ENCODE measurements around the gene SPRN.
"Not testable (repeated sequence)": the region's sequence is repeated elsewhere in the genome, so short reads cannot be mapped to it uniquely, and the experiment has no call there.

The SPRN gene

GRCh38 chr10:133456041-133456951 lies 31.9 kb upstream of the SPRN start:
- no peak for DNase-seq

GRCh38 chr10:133455611-133456031 lies 31.2 kb upstream of the SPRN start:
- no peak for DNase-seq

GRCh38 chr10:133455196-133455595 lies 30.8 kb upstream of the SPRN start:
- DNase-seq: no peak

GRCh38 chr10:133454204-133454893 lies 29.9 kb upstream of the SPRN start:
- no peak for DNase-seq

GRCh38 chr10:133453516-133454203 lies 29.2 kb upstream of the SPRN start, which contains the start of gene SCART1:
TSS of gene SCART1 (plus strand) at chr10:133453945. CDS start at chr10:133453998, 53 bp downstream.
- DNase-seq: no peak

- no peak for DNase-seq
Observed at GRCh38 chr10:133452453-133452852, 28.0 kb upstream of the SPRN start.

GRCh38 chr10:133451346-133451745 lies 26.9 kb upstream of the SPRN start:
- DNase-seq: no peak

GRCh38 chr10:133448120-133448519 lies 23.7 kb upstream of the SPRN start:
- no peak for DNase-seq

GRCh38 chr10:133446979-133447378 lies 22.6 kb upstream of the SPRN start:
- no peak for DNase-seq

- DNase-seq: no peak
Observed at GRCh38 chr10:133445751-133446708, 21.6 kb upstream of the SPRN start.

- DNase-seq: no peak
Observed at GRCh38 chr10:133445268-133445732, 20.9 kb upstream of the SPRN start.

- DNase-seq: no peak
Observed at GRCh38 chr10:133444342-133445267, 20.2 kb upstream of the SPRN start.

- DNase-seq: no peak
Observed at GRCh38 chr10:133442967-133443924, 18.8 kb upstream of the SPRN start.

GRCh38 chr10:133442191-133442966 lies 18.0 kb upstream of the SPRN start:
- no peak for DNase-seq

GRCh38 chr10:133441780-133442179 lies 17.4 kb upstream of the SPRN start:
- no peak for DNase-seq

- not testable (repeated sequence) for DNase-seq
Observed at GRCh38 chr10:133441356-133441755, 16.9 kb upstream of the SPRN start.

- no peak for DNase-seq
Observed at GRCh38 chr10:133440633-133441285, 16.3 kb upstream of the SPRN start.
